HEK293 (cell line): ENCODE measurements around the gene CLCN2.

Experiments
- HOXC10 ChIP-seq: sonication (generic); formaldehyde crosslinking; IDR thresholded peaks from 2 replicates; pipeline ENCODE4 v1.8.1; 2023; ENCODE audit warnings: mild to moderate bottlenecking, missing genetic modification reagents
- ZBTB8A ChIP-seq: fragments of 450-650 bp; formaldehyde crosslinking; IDR thresholded peaks from 2 replicates; pipeline ENCODE4 v1.5.1; 2016; ENCODE audit warnings: missing biosample characterization, missing genetic modification characterization
- ZEB2 ChIP-seq: fragments of 450-650 bp; formaldehyde crosslinking; IDR thresholded peaks from 2 replicates; pipeline ENCODE4 v1.5.1; 2016; ENCODE audit warnings: missing biosample characterization, missing genetic modification characterization
- ZNF169 ChIP-seq: fragments of 450-650 bp; formaldehyde crosslinking; IDR thresholded peaks from 2 replicates; pipeline ENCODE4 v1.5.1; 2016; ENCODE audit warnings: missing biosample characterization, missing genetic modification characterization
- ZNF510 ChIP-seq: fragments of 450-650 bp; formaldehyde crosslinking; IDR thresholded peaks from 2 replicates; pipeline ENCODE4 v1.5.1; 2018; ENCODE audit warnings: mild to moderate bottlenecking, missing genetic modification characterization, missing biosample characterization; ENCODE audit not compliant: insufficient replicate concordance
- ZNF561 ChIP-seq: fragments of 450-650 bp; IDR thresholded peaks from 2 replicates; pipeline ENCODE4 v1.5.1; 2018; ENCODE audit warnings: missing biosample characterization, missing genetic modification characterization, borderline replicate concordance
- ZNF776 ChIP-seq: fragments of 450-650 bp; formaldehyde crosslinking; IDR thresholded peaks from 2 replicates; pipeline ENCODE4 v1.5.0; 2017; ENCODE audit warnings: missing biosample characterization, missing genetic modification characterization, borderline replicate concordance
- TF ChIP-seq, protein P1 (sequence below): fragments of 450-650 bp; formaldehyde crosslinking; IDR thresholded peaks from 2 replicates; pipeline ENCODE4 v1.5.1; 2016; ENCODE audit warnings: missing biosample characterization, missing genetic modification characterization
- TF ChIP-seq, protein P2 (sequence below): fragments of 450-650 bp; formaldehyde crosslinking; IDR thresholded peaks from 2 replicates; pipeline ENCODE4 v1.5.1; 2016; ENCODE audit warnings: missing biosample characterization, missing genetic modification characterization, low read depth
- TF ChIP-seq, protein P3 (sequence below): fragments of 450-650 bp; formaldehyde crosslinking; IDR thresholded peaks from 2 replicates; pipeline ENCODE4 v1.5.1; 2016; ENCODE audit warnings: missing biosample characterization, missing genetic modification characterization

DNA sequence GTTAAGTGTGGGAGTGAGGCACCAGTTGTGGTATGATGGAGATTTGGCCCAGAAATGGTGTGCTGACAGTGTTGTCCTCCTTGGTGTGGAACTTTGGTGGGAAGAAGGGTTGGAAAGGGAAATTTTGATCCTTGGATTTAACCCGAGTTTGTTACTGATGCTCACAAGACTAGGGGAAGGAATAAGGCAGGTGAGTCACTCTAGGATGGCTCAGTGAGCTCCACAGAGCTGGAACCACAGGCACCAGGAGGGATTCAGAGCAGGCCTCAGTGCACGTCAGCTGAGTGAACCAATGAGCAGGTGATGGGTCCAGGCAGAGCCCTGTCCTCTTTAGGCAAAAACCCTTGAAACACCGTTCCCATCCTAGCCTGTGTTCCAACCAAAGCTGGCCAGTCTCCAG is 29.9 kb upstream of the CLCN2 start:
- TF ChIP-seq, protein P1, sequence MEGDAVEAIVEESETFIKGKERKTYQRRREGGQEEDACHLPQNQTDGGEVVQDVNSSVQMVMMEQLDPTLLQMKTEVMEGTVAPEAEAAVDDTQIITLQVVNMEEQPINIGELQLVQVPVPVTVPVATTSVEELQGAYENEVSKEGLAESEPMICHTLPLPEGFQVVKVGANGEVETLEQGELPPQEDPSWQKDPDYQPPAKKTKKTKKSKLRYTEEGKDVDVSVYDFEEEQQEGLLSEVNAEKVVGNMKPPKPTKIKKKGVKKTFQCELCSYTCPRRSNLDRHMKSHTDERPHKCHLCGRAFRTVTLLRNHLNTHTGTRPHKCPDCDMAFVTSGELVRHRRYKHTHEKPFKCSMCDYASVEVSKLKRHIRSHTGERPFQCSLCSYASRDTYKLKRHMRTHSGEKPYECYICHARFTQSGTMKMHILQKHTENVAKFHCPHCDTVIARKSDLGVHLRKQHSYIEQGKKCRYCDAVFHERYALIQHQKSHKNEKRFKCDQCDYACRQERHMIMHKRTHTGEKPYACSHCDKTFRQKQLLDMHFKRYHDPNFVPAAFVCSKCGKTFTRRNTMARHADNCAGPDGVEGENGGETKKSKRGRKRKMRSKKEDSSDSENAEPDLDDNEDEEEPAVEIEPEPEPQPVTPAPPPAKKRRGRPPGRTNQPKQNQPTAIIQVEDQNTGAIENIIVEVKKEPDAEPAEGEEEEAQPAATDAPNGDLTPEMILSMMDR (tag by site-specific recombination) = no peak
- TF ChIP-seq, protein P2, sequence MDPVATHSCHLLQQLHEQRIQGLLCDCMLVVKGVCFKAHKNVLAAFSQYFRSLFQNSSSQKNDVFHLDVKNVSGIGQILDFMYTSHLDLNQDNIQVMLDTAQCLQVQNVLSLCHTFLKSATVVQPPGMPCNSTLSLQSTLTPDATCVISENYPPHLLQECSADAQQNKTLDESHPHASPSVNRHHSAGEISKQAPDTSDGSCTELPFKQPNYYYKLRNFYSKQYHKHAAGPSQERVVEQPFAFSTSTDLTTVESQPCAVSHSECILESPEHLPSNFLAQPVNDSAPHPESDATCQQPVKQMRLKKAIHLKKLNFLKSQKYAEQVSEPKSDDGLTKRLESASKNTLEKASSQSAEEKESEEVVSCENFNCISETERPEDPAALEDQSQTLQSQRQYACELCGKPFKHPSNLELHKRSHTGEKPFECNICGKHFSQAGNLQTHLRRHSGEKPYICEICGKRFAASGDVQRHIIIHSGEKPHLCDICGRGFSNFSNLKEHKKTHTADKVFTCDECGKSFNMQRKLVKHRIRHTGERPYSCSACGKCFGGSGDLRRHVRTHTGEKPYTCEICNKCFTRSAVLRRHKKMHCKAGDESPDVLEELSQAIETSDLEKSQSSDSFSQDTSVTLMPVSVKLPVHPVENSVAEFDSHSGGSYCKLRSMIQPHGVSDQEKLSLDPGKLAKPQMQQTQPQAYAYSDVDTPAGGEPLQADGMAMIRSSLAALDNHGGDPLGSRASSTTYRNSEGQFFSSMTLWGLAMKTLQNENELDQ = no peak
- no peak for TF ChIP-seq ZNF510 (tag by site-specific recombination)
- no peak for TF ChIP-seq HOXC10 (CRISPR knock-in tag)
- TF ChIP-seq ZBTB8A (tag by site-specific recombination) = no peak
- no peak for TF ChIP-seq ZNF169
- TF ChIP-seq, protein P3, sequence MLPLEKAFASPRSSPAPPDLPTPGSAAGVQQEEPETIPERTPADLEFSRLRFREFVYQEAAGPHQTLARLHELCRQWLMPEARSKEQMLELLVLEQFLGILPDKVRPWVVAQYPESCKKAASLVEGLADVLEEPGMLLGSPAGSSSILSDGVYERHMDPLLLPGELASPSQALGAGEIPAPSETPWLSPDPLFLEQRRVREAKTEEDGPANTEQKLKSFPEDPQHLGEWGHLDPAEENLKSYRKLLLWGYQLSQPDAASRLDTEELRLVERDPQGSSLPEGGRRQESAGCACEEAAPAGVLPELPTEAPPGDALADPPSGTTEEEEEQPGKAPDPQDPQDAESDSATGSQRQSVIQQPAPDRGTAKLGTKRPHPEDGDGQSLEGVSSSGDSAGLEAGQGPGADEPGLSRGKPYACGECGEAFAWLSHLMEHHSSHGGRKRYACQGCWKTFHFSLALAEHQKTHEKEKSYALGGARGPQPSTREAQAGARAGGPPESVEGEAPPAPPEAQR (tag by site-specific recombination) = no peak
- no peak for TF ChIP-seq ZNF561 (tag by site-specific recombination)
- no peak for TF ChIP-seq ZEB2 (tag by site-specific recombination)
- TF ChIP-seq ZNF776 (tag by site-specific recombination) = no peak
